GM21515 (cell line): ENCODE data around the gene SEC11C.
"Not testable (repeated sequence)": the region's sequence is repeated elsewhere in the genome, so short reads cannot be mapped to it uniquely, and the experiment has no call there.

Experiments
- ATAC-seq: cut with Tn5 transposase; IDR thresholded peaks from one replicate; pipeline ENCODE4 v1.9.1; 2021; ENCODE audit not compliant: unreplicated experiment

The SEC11C gene

GRCh38 chr18:59139615-59140301 lies at the start of gene SEC11C:
TSS of gene SEC11C (plus strand) at chr18:59139884. CDS start at chr18:59139949, 65 bp downstream.
- ATAC-seq = peak; percentile 80

GRCh38 chr18:59090966-59091603 lies 48.6 kb upstream of the SEC11C start:
- ATAC-seq = no peak

GRCh38 chr18:59093668-59094067 lies 46.0 kb upstream of the SEC11C start:
- no peak for ATAC-seq

- peak; percentile 62 for ATAC-seq
Measured at GRCh38 chr18:59094569-59094968, 45.1 kb upstream of the SEC11C start.

GRCh38 chr18:59096098-59096789 lies 43.4 kb upstream of the SEC11C start:
- ATAC-seq = no peak

GRCh38 chr18:59101830-59102414 lies 37.8 kb upstream of the SEC11C start:
- ATAC-seq = no peak

- ATAC-seq = no peak
Measured at GRCh38 chr18:59109375-59109774, 30.3 kb upstream of the SEC11C start.

GRCh38 chr18:59114160-59114559 lies 25.5 kb upstream of the SEC11C start:
- ATAC-seq = no peak

- no peak for ATAC-seq
Measured at GRCh38 chr18:59123588-59124369, 15.9 kb upstream of the SEC11C start.

GRCh38 chr18:59124370-59124704 lies 15.3 kb upstream of the SEC11C start:
- no peak for ATAC-seq

GRCh38 chr18:59127047-59127446 lies 12.6 kb upstream of the SEC11C start:
- no peak for ATAC-seq

GRCh38 chr18:59129951-59130703 lies 9.6 kb upstream of the SEC11C start:
- ATAC-seq = no peak

- no peak for ATAC-seq
Measured at GRCh38 chr18:59132810-59133465, 6.7 kb upstream of the SEC11C start.

- ATAC-seq = peak; percentile 71
Measured at GRCh38 chr18:59139291-59139614, 431 bp upstream of the SEC11C start.

GRCh38 chr18:59140302-59140885 lies 710 bp downstream of the SEC11C start:
- no peak for ATAC-seq

- ATAC-seq = no peak
Measured at GRCh38 chr18:59141294-59142068, 1.8 kb downstream of the SEC11C start.

- no peak for ATAC-seq
Measured at GRCh38 chr18:59142274-59142673, 2.6 kb downstream of the SEC11C start.

GRCh38 chr18:59142800-59143416 lies 3.2 kb downstream of the SEC11C start:
- ATAC-seq = not testable (repeated sequence)
